Activated T-helper 1 cell treated with anti-CD3 and anti-CD28 coated beads, Interleukin-2, amount 50 U/mL, for 16 hours (primary cell): ENCODE results near the gene TMEM150A.
A peak's percentile ranks its signal among the peaks of the same experiment; 100 is the strongest.
"Not testable (repeated sequence)": the region's sequence is repeated elsewhere in the genome, so short reads cannot be mapped to it uniquely, and the experiment has no call there.

Experiments used
- DNase-seq, 2 donors: peaks; one replicate each; pipeline ENCODE4 v3.0.0-alpha.2; 2020; ENCODE audit warnings: low read depth in 1 of 2, low spot score in 1 of 2

Gene TMEM150A

GRCh38 chr2:85613717-85614515 lies 11.4 kb upstream of the TMEM150A start:
- no peak for DNase-seq

- DNase-seq: peak; percentile 68 to 80
Observed at GRCh38 chr2:85611705-85612587, 9.4 kb upstream of the TMEM150A start, which contains the start of gene C2orf68. Gene C2orf68 (minus strand): TSS chr2:85612066. CDS start chr2:85611984, 82 bp downstream.

- no peak for DNase-seq
Observed at GRCh38 chr2:85611217-85611704, 8.8 kb upstream of the TMEM150A start.

GRCh38 chr2:85607268-85608215 lies 5.0 kb upstream of the TMEM150A start:
- no peak for DNase-seq

- no peak for DNase-seq
Observed at GRCh38 chr2:85606116-85606455, 3.6 kb upstream of the TMEM150A start.

GRCh38 chr2:85605406-85606115 lies 3.1 kb upstream of the TMEM150A start:
- no peak for DNase-seq

- no peak for DNase-seq
Observed at GRCh38 chr2:85604568-85605339, 2.3 kb upstream of the TMEM150A start.

GRCh38 chr2:85604133-85604444 lies 1.6 kb upstream of the TMEM150A start:
- not testable (repeated sequence) for DNase-seq

- no peak for DNase-seq
Observed at GRCh38 chr2:85601771-85602475, 575 bp downstream of the TMEM150A start.

- DNase-seq: no peak
Observed at GRCh38 chr2:85600951-85601770, 1.3 kb downstream of the TMEM150A start.

- DNase-seq: no peak
Observed at GRCh38 chr2:85600235-85600575, 2.3 kb downstream of the TMEM150A start.

GRCh38 chr2:85599468-85600234 lies 2.8 kb downstream of the TMEM150A start:
- DNase-seq: no peak

GRCh38 chr2:85598594-85599340 lies 3.7 kb downstream of the TMEM150A start:
- DNase-seq: no peak

- no peak for DNase-seq
Observed at GRCh38 chr2:85597241-85597640, 5.3 kb downstream of the TMEM150A start.

GRCh38 chr2:85596486-85597143 lies 5.9 kb downstream of the TMEM150A start:
- no peak for DNase-seq

GRCh38 chr2:85596026-85596333 lies 6.5 kb downstream of the TMEM150A start:
- no peak for DNase-seq
